HG03469 (cell line): ENCODE measurements around the gene GID8.
"Not testable (repeated sequence)": the region's sequence is repeated elsewhere in the genome, so short reads cannot be mapped to it uniquely, and the experiment has no call there.

Experiments used
- ATAC-seq: cut with Tn5 transposase; IDR thresholded peaks from one replicate; pipeline ENCODE4 v1.9.1; 2021; ENCODE audit warnings: mild to moderate bottlenecking, moderate library complexity, moderate number of reproducible peaks; ENCODE audit not compliant: unreplicated experiment

Gene GID8

GRCh38 chr20:62956387-62957135 is 18.6 kb downstream of the GID8 start:
- ATAC-seq = no peak

DNA sequence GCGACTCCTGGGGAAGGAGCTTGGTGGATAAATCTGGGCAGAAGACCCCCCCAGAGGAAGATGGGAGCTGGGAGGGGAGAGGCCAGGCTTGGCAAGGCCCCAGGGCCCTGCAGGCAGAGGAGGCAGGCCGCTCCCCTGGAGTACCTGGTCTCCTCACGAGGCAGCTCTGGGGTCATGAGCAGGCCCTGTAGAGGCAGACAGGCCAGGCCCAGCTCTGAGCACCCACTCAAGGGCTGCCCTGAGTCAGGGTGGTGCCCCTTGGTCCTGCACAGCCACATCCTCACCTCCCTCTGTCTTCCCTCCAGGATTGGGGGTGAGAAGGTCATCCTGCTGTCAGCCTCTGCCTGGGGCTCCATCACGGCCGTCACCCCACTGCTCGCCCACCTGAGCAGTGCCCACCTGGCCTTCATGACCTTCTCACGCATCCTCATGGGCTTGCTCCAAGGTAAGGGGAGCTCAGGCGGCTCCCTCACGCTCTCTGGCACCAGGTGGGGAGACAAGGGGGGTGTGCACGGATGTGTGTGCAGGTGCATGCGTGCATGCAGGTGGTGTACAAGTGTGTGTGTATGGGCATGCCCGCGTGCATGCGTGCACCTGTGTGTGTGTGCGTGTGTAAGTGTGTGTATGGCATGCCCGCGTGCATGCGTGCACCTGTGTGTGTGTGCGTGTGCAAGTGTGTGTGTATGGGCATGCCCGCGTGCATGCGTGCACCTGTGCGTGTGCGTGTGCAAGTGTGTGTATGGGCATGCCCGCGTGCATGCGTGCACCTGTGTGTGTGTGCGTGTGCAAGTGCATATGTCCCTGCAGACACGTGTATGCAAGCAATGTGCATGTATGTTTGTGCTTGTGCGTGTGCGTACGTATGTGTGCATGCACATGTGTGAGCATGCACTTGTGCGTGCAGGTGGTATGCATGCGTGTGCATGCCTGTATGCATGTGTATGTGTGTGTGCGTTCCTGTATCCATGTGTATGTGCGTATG is 19.5 kb downstream of the GID8 start:
- ATAC-seq = no peak

GRCh38 chr20:62958388-62959100 is 20.6 kb downstream of the GID8 start:
- ATAC-seq = no peak

GRCh38 chr20:62959101-62959971 is 21.4 kb downstream of the GID8 start:
- ATAC-seq = no peak

DNA sequence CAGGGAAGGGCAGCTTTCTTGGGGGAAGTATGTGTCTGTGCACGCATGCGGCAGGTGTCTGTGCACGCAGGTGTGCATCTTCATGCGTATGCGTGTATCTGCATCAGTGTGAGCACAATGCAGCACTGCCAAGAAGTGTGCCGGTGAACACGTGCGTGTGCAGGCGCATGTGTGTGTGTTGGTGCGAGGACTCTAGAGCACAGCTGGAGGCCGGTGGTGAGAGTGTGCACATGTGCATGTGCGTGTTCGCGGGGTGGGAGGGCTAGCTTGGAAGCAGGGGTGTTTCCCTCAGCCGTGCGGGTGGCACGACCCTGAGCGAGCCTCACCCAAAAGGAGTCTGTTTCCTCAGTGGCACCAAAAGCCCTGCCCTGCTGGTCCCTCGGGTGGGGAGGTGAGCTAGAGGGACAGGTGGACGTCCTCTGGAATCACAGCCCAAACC is 22.1 kb downstream of the GID8 start:
- no peak for ATAC-seq

DNA sequence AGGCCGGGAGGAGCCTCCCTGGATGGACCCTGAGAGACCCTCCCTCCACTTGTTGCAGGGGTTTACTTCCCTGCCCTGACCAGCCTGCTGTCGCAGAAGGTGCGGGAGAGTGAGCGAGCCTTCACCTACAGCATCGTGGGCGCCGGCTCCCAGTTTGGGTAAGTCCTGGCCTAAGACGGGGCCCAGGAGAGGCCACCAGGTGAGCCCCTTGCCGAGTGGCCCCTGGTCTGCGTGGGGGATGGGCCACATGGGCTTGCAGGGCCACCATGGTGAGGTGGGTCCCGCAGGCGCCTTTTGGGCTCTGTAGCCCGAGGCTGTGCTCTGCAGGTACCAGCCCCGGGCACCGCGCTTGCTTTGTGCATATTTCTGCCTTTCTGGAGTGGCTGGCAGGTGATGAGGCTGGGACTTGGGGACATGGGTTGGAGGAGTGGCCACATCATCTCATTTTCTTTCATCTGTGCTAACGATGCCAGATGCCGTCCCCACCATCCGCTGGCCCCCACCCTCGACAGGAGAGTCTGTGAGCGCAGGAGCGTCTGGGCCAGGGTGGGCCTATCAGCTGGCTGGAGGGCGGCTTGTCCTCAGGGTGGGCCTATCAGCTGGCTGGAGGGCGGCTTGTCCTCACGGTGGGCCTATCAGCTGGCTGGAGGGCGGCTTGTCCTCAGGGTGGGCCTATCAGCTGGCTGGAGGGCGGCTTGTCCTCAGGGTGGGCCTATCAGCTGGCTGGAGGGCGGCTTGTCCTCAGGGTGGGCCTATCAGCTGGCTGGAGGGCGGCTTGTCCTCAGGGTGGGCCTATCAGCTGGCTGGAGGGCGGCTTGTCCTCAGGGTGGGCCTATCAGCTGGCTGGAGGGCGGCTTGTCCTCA is 22.7 kb downstream of the GID8 start:
- not testable (repeated sequence) for ATAC-seq

- no peak for ATAC-seq
Observed at GRCh38 chr20:62961310-62961783, 23.4 kb downstream of the GID8 start.

DNA sequence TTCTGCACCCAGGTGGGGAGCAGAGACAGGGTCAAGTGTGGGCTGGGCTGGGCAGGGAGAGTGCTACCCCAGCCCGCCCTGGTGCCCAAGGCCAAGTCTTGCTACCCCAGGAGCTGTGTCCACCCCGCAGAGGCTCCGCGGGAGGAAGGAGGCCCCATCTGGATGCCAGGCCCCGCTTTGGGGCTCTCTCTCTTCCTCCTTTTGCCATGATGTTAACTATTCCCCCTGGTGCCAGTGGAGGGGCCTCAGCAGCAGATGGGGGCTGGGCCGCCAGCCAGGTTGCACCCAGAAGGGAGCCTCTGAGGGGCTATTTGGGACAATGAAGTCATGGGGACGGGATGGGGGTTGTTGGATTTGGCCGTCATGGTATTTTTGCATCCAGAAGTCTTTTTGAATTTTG is 23.9 kb downstream of the GID8 start:
- no peak for ATAC-seq

DNA sequence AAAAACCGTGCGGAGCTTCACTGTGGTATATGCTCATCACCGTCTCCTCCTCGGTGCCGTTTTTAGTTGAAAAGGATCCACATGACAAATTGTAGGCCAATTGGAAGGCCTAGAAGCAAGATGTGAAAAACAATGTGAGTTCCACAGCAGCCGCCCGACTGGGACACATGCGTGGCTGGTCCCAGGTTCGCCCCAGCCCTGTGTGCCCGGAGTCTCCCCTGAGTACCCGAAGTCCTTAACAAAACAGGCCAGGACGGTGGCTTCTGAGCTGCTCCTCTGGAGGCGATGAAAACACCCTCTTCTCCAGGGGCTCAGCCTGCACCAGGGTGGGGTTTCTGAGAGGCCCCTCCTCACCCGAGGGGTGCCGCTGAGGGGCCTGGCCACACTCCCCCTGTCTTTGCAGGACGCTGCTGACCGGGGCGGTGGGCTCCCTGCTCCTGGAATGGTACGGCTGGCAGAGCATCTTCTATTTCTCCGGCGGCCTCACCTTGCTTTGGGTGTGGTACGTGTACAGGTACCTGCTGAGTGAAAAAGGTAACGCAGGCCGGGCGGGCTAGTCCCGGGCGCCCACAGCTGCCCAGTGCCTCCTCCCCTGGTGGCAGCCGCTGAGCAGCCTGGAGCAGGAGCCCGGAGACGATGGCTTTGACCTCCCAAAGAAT is 24.4 kb downstream of the GID8 start:
- ATAC-seq = no peak

- no peak for ATAC-seq
Observed at GRCh38 chr20:62962891-62963613, 25.1 kb downstream of the GID8 start.

- ATAC-seq = no peak
Observed at GRCh38 chr20:62963614-62964397, 25.9 kb downstream of the GID8 start.

GRCh38 chr20:62964700-62965099 is 26.8 kb downstream of the GID8 start:
- no peak for ATAC-seq

- no peak for ATAC-seq
Observed at GRCh38 chr20:62965363-62965771, 27.4 kb downstream of the GID8 start.

- no peak for ATAC-seq
Observed at GRCh38 chr20:62966212-62967148, 28.5 kb downstream of the GID8 start.

DNA sequence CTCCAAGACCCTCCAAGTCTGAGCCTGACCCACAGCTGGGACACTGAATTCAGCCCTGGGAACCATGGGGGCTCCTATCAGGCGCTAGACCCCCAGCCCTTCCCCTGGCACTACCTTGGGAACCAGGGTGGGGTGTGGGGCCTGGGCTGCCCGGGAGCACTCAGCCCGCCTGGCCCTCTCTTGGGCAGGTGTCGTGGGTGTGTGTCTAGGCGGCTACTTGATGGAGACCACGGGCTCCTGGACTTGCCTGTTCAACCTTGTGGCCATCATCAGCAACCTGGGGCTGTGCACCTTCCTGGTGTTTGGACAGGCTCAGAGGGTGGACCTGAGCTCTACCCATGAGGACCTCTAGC is 29.2 kb downstream of the GID8 start:
- ATAC-seq = no peak
